HG02642 (cell line): ENCODE results near the gene BSG.

Experiments used
- ATAC-seq: cut with Tn5 transposase; IDR thresholded peaks from one replicate; pipeline ENCODE4 v1.9.1; 2021; ENCODE audit warnings: mild to moderate bottlenecking; ENCODE audit not compliant: unreplicated experiment, poor library complexity

BSG gene

DNA sequence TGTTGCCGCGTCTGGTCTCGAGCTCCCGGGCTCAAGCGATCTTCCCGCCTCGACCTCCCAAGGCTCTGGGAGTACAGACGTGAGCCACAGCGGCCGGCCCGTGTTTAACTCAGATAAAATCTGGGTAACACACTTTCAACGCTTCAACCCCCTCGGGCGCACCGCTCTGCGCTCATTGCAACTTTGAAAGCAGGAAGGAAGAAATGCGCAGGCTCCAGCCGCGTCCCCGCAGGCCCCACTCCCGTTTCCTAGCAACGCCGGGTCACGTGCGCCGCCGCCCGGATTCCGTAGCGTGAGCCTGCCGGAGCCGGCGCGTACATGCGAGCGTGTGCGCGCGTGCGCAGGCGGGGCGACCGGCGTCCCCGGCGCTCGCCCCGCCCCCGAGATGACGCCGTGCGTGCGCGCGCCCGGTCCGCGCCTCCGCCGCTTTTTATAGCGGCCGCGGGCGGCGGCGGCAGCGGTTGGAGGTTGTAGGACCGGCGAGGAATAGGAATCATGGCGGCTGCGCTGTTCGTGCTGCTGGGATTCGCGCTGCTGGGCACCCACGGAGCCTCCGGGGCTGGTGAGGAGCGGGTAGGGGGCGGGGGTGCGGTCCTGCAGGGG lies at the start of gene BSG:
BSG (plus strand) TSS at position 457 of the 603 bp plus-strand sequence; CDS start at position 496, 39 bp downstream.
- ATAC-seq, result peak; percentile 78

GRCh38 chr19:522726-523125 lies 49.7 kb upstream of the BSG start:
- ATAC-seq, result no peak

DNA sequence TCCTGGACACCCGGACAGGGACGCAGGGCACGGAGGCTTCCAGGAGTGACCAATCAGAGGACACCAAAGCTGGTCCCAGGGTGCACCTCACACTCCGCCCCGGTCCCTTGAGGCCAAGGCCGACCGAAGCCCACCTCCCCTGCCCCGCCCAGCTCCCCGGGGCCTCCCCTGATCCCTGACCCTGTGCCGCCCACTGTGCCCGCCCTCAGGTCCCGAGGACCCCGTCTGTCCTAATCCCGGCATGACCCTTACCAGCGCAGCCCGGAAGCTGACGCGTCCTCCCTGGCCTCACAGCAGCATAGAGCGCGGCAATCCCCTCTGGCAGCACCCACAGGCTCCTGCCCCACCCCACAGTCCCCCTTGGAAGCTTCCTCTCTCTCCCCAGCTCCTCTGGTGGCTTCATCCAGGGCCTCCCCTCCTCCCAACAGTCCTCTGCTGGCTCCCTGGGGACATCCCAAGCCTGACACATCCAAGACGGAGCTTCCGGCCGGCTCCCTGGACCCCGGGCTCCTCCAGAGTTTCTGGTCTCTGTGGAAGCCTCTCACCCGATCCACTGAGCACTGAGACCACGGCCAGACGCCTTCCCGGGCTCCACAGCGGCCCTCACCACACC lies 48.2 kb upstream of the BSG start:
- no peak for ATAC-seq

GRCh38 chr19:525029-525428 lies 47.4 kb upstream of the BSG start:
- no peak for ATAC-seq

- ATAC-seq, result no peak
Measured at GRCh38 chr19:525857-526419, 46.5 kb upstream of the BSG start.

DNA sequence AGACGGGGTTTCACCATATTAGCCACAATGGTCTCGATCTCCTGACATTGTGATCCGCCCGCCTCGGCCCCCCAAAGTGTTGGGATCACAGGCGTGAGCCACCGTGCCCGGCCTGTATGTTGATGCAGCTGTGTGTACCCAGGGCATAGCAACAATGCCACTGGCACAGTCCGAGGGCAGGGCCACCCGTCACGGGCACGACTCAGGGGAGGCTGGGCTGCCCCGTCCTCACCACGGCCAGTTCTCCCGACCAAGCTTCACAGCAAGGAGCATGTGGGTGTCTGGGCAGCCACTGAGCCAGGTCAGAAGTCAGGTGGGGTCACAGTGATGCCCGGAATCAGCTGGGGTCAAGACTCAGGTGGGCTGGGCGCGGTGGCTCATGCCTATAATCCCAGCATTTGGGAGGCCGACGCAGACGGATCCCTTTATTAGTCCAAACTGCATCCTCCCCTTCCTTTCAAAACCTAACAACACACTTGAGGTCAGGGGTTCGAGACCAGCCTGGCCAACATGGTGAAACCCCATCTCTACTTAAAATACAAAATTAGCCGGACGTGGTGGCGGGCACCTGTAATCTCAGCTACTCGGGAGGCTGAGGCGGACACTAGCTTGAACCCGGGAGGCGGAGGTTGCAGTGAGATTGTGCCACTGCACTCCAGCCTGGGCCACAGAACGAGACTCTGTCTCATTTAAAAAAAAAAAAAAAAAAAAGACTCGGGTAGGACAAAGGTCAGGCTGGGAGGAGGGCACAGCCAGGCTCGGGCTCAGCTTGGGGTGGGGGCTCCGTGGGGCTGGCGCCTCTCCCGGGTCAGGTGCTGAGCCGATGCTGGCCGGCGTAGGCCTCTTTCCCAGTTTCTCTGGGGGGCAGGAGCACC lies 42.0 kb upstream of the BSG start:
- no peak for ATAC-seq

GRCh38 chr19:531009-531752 lies 41.2 kb upstream of the BSG start:
- peak; percentile 72 for ATAC-seq

DNA sequence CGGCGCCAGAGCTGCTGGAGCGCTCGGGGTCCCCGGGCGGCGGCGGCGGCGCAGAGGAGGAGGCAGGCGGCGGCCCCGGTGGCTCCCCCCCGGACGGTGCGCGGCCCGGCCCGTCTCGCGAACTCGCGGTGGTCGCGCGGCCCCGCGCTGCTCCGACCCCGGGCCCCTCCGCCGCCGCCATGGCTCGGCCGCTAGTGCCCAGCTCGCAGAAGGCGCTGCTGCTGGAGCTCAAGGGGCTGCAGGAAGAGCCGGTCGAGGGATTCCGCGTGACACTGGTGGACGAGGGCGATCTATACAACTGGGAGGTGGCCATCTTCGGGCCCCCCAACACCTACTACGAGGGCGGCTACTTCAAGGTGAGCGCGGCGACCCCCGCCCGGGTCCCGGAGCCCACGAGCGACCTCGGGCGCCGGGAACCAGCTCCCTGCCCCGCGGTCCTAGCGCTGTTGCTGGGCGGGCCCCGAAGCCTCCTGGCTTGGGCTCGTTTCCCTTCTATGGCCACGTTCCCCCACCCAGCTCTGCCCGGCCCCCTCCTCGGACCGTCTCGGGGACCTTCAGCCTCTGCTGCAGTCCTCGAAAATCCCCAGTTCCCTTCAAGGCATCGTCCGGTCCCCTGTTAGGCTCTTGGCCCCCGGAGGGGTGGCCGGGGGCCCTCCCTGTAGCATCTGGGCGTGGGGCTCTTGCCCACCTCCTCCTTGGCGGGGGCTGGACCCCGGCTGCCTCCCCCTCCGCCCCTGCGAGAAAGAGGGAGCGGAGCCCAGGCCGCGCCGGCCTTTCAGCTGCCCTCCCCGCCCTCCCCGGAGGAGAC lies 40.4 kb upstream of the BSG start, which contains the start of gene CDC34:
CDC34 (plus strand) TSS at position 8 of the 808 bp plus-strand sequence; CDS start at position 180, 172 bp downstream.
- ATAC-seq, result peak; percentile 7

- ATAC-seq, result peak; percentile 2
Measured at GRCh38 chr19:532561-533363, 39.6 kb upstream of the BSG start.

- ATAC-seq, result no peak
Measured at GRCh38 chr19:533364-534058, 38.9 kb upstream of the BSG start.

DNA sequence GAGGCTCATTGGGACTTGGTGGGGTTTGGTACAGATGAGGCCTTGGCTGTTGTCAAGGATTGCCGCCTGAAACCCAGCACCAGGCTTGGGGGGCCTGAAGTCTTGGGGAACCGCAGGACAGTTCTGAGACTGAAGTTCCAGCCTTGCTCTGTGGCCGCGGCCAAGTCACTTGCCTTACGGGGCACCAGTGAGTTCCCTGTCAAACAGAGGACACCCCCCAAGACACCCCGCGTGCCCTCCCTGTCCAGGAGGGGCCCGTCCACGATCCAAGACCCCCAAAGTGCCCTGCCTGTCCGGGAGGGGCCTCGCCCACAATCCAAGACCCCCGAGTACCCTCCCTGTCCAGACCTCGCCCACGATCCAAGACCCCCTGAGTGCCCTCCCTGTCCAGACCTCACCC lies 38.3 kb upstream of the BSG start:
- no peak for ATAC-seq

DNA sequence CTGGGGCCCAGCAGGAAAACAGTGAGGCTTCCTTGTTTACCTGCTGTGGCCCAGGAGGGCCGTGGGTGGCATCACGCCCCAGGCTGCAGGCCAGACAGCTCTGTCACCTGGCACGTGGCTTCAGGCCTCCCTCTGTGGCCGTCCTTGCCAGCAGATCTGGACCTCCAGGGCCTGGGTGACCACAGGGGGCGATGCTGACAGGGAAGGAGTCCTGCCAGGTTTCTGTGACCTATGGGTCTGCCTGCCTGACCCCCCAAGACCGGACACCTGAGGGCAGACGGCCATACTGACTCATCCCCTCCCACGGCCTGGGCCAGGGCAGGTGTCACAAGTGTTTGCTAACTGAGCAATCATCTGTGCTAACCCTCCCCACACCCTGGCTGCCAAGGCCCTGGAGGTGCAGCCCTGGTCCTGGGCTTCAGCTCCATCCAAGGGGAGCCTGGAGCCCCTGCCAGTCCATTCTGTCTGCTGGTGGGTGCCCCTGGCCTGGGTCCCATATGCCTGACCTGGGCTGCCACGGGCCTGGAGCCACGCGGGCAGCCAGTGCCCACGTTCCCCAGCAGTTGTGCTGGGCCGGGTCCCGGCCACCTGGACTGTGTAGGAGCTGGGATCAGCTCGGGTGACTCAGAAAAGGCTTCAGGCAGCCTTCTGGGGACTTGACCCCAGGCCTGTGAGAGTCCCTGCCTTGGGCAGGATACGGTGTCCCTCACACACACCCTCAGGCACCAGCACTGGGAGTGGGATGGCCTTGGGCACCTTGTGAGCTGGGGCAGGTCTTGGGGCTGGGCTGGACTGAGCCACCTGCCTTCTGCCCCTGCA lies 37.2 kb upstream of the BSG start:
- no peak for ATAC-seq

DNA sequence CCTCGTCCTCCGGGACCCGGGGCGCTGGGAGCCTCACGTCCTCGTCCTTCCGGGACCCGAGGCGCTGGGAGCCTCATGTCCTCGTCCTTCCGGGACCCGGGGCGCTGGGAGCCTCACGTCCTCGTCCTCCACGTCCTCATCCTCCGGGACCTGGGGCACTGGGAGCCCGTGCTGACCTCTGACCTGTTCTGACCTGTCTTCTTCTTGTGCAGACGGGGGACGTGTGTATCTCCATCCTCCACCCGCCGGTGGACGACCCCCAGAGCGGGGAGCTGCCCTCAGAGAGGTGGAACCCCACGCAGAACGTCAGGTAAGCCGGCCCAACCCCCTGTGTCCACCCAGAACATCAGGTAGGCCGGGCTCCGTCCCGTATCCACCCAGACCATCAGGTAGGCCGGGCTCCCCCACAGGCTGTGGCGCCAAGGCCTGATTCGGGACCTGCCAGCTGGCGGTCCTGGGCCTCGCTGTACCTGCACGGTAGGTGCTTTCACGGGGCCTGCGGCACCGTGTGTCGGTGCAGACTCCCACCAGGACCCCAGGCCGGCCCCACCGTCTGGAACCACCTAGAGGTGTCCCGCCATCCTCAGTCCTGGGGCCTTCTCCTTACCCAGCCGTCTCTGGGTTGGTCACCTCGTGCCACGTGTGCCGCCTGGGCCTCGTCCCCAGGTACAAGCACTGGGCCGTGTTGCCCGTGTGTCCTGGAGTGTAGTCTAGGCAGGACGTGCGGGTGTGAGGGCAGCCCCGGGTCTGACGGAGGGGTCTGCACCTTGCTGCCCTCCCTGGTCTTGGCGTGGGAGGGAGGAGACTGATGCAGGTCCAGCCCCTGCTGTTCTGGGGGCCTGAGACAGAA lies 36.1 kb upstream of the BSG start:
- ATAC-seq, result no peak

DNA sequence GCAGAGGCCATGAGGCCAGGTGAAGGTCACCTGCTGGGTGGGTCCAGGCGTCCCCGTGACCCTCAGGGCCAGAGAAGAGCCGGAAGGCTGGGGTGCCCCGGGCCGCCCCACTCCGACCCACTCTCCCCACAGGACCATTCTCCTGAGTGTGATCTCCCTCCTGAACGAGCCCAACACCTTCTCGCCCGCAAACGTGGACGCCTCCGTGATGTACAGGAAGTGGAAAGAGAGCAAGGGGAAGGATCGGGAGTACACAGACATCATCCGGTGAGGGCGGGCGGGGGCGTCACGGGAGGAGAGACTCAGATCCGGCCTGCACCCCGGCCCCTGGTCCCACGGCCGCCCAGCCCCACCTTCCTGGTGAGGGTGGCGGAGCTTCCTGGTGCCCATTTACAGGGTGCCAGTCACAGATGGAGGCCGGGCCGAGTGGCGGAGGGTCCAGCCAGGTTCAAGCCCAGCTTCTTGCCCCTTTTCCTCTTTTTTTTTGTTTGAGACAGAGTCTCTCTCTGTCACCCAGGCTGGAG lies 35.5 kb upstream of the BSG start:
- ATAC-seq, result no peak

- ATAC-seq, result no peak
Measured at GRCh38 chr19:538641-539428, 33.6 kb upstream of the BSG start.
